Ovary (tissue), 9 donors: ENCODE measurements around the gene FOXQ1. TPM values are rescaled to one million over a fixed set of nuclear protein-coding genes. Genes with fewer than 3 reads are reported as not detected.
"Not testable (repeated sequence)": the region's sequence is repeated elsewhere in the genome, so short reads cannot be mapped to it uniquely, and the experiment has no call there.

Source experiments
- DNase-seq, 5 donors: peaks; one replicate each; pipeline ENCODE4 v3.0.0-alpha.2; 2019 to 2020
- H3K27ac ChIP-seq, 2 donors: fragments of 200-600 bp; one replicate each; pipeline versions ENCODE4 v1.5.1 to v1.8.0; 2019 to 2022
- H3K27me3 ChIP-seq: fragments of 200-600 bp; one replicate; pipeline ENCODE4 v1.8.0; 2022
- H3K36me3 ChIP-seq: fragments of 200-600 bp; sonication (generic); one replicate; pipeline ENCODE4 v1.5.1; 2019
- H3K4me1 ChIP-seq: one replicate; pipeline ENCODE4 v1.8.1; 2013; ENCODE audit warnings: mild to moderate bottlenecking, moderate library complexity; ENCODE audit not compliant: insufficient read depth
- H3K4me3 ChIP-seq: fragments of 200-600 bp; sonication (generic); one replicate; pipeline ENCODE4 v1.5.1; 2017
- H3K9me3 ChIP-seq, 2 donors: fragments of 200-600 bp in 1 of 2; sonication (generic) in 1 of 2; one replicate each; pipeline versions ENCODE4 v1.5.1 to v1.8.1; 2013 to 2019; ENCODE audit warnings: mild to moderate bottlenecking in 1 of 2, moderate library complexity in 1 of 2
- EP300 ChIP-seq: sonication (generic); formaldehyde crosslinking; IDR thresholded peaks from one replicate; pipeline ENCODE4 v1.6.1; 2017; ENCODE audit warnings: antibody characterized with exemption
- POLR2A ChIP-seq: fragments of 450-650 bp; IDR thresholded peaks from one replicate; pipeline ENCODE4 v1.6.1; 2017; ENCODE audit warnings: antibody characterized with exemption, mild to moderate bottlenecking, moderate library complexity
- WGBS, 3 donors: extraction: QIAGEN DNeasy Blood & Tissue Kit in 1 of 3; methylation state at CpG; one replicate each; pipeline versions ENCODE4 v1.1.5 to v1.1.7; 2013 to 2017; 5-methylcytosine and 5-hydroxymethylcytosine counted together
- intact Hi-C, 4 donors: fragments of 100-400 bp; cut with DNase I; formaldehyde crosslinking; loops; one replicate each; pipeline versions ENCODE4 v1.11.0 to v1.15.1; 2022 to 2023
- polyA plus RNA-seq, 2 donors: library from polyadenylated mRNA; stranded (reverse); fragments of 200-250 nt in 1 of 2; fragments of 350-450 nt in 1 of 2; fragmentation: Illumina TruSeq in 1 of 2; extraction: RNeasy Lipid Tissue Mini Kit (QIAGEN cat#74804) in 1 of 2; gene quantifications; one replicate each; pipeline ENCODE4 v1.2.3, GENCODE V29; 2013 to 2014
- total RNA-seq, 7 donors: library from RNA; depleted of rRNA in 2 of 7; stranded (reverse); fragments of >200 nt in 2 of 7; fragmentation: NEBNext Ultra II Directional in 3 of 7; extraction: Animal tissue kit (Norgen Biotek cat#: 25700) in 3 of 7; gene quantifications; one replicate each; pipeline versions ENCODE4 v1.1.0 to v1.2.4, GENCODE V29; 2016 to 2023
- TF ChIP-seq, protein P1 (sequence below), 3 donors: fragments of 450-650 bp in 2 of 3; fragments of 200-600 bp in 1 of 3; IDR thresholded peaks; one replicate each; pipeline versions ENCODE4 v1.5.1 to v1.8.0; 2016 to 2022; ENCODE audit warnings: antibody characterized with exemption in 3 of 3, mild to moderate bottlenecking in 1 of 3
- donor health status: DM: no; HTN: no; CAD: no; lungs with moderate emphysema.
- donor health status: DM: no; HTN: no; CAD: no.
- donor health status: Bipolar disorder and iron deficiency.
- donor health status: DM: yes; HTN: yes; CAD: no.
- donor health status: DM: no; HTN: no; CAD: no.
- donor health status: DM: yes; HTN: yes; CAD: no.

FOXQ1 gene
- total and polyA plus RNA-seq, 9 donors: 0.07 to 4.3 (median 0.77) TPM; not detected in 1

DNA sequence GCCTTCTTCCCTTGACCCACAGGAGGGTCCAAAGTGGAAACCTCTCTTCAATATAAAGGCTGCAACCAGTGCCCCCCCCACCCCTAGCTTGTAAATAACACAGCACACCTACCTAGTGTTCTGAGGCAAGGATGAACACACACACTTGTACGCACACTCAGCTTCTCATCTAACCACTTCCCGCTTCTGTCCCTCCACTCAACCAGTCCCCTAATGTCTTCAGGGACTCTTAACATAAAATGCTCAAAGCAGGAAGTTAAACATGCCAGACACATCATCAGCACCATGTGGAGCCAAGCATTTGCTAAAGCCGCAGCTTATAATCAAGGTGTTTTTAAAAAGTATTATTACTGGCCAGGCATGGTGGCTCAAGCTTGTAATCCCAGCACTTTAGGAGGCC lies 35.3 kb downstream of the FOXQ1 start:
- WGBS, 3 donors: 72 to 88% (median 75%) methylated on average over 3 of the region's 3 CpGs
- no peak for TF ChIP-seq EP300
- TF ChIP-seq POLR2A: no peak
- TF ChIP-seq, protein P1, sequence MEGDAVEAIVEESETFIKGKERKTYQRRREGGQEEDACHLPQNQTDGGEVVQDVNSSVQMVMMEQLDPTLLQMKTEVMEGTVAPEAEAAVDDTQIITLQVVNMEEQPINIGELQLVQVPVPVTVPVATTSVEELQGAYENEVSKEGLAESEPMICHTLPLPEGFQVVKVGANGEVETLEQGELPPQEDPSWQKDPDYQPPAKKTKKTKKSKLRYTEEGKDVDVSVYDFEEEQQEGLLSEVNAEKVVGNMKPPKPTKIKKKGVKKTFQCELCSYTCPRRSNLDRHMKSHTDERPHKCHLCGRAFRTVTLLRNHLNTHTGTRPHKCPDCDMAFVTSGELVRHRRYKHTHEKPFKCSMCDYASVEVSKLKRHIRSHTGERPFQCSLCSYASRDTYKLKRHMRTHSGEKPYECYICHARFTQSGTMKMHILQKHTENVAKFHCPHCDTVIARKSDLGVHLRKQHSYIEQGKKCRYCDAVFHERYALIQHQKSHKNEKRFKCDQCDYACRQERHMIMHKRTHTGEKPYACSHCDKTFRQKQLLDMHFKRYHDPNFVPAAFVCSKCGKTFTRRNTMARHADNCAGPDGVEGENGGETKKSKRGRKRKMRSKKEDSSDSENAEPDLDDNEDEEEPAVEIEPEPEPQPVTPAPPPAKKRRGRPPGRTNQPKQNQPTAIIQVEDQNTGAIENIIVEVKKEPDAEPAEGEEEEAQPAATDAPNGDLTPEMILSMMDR (IDR thresholded peaks at IDR 0.05): no peak
- H3K9me3 ChIP-seq: peaks cover 0 to 11% of the 10 kb centered on the region in 2 donors
- H3K4me3 ChIP-seq: no peak overlapping the region
- DNase-seq: no peak
- H3K27ac ChIP-seq: no peak overlapping the region
- H3K4me1 ChIP-seq: no peaks in the 10 kb centered on the region
- intact Hi-C loops: no loop called here
- no peaks in the 10 kb centered on the region for H3K27me3 ChIP-seq
- H3K36me3 ChIP-seq: no peaks in the 10 kb centered on the region

DNA sequence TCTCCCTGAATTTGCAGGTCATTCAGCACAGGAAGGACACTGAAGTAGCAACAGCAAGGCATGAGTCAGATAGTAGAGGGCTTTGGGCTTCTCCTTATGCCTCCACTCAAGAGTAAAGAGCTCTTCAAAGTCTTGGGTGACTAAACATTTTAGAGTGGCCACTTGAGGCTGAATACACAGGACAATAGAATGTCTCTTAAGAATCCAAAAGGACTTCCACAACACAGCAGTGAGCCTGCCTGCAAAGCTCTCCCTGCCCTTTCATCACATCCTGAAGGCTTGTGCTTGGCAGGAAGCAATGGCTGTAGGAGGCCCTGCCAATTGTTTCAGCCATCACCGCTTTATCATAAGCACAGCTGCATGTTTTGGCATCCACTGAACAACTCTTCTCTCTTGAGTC lies 36.8 kb downstream of the FOXQ1 start:
- Histone ChIP-seq H3K9me3 (peaks cover 0 to 11% of the 10 kb centered on the region in 2 donors), H3K36me3 (no peaks in the 10 kb centered on the region), H3K27me3 (no peaks in the 10 kb centered on the region), H3K27ac (no peak overlapping the region), H3K4me3 (no peak overlapping the region), H3K4me1 (no peaks in the 10 kb centered on the region)
- DNase-seq: no peak
- 9 to 18% (median 13%) methylated on average over 1 of the region's 1 CpG for WGBS, 3 donors
- TF ChIP-seq, protein P1 (IDR thresholded peaks at IDR 0.05): no peak
- TF ChIP-seq EP300 (no peak), POLR2A (no peak)
- intact Hi-C loops: no loop called here

DNA sequence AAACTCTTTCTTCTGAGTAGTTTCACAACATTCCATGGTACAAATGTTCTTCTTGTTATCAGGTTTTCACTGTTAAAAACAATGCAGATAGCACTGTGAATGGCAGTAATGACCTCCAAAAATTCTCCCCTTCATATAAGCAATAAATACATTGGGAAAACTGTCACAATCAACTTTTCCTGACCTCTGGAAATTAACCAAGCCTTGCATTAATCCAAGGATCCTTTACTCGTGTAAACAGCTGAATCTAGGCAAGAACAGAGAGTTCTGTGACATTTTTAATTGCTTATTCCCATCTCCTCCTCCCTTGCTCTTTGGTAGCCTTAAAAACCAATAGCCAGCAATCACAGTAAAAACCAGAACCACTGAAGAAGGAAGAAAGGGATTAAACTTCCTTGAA lies 37.8 kb downstream of the FOXQ1 start:
- H3K27ac ChIP-seq: no peak overlapping the region
- no peaks in the 10 kb centered on the region for H3K4me1 ChIP-seq
- no peaks in the 10 kb centered on the region for H3K27me3 ChIP-seq
- 4 to 13% (median 10%) methylated on average over 1 of the region's 1 CpG for WGBS, 3 donors
- H3K36me3 ChIP-seq: no peaks in the 10 kb centered on the region
- intact Hi-C loops: no loop called here
- TF ChIP-seq, protein P1 (IDR thresholded peaks at IDR 0.05): no peak
- TF ChIP-seq POLR2A (no peak), EP300 (no peak)
- no peak overlapping the region for H3K4me3 ChIP-seq
- no peak for DNase-seq
- peaks cover 0 to 11% of the 10 kb centered on the region in 2 donors for H3K9me3 ChIP-seq

DNA sequence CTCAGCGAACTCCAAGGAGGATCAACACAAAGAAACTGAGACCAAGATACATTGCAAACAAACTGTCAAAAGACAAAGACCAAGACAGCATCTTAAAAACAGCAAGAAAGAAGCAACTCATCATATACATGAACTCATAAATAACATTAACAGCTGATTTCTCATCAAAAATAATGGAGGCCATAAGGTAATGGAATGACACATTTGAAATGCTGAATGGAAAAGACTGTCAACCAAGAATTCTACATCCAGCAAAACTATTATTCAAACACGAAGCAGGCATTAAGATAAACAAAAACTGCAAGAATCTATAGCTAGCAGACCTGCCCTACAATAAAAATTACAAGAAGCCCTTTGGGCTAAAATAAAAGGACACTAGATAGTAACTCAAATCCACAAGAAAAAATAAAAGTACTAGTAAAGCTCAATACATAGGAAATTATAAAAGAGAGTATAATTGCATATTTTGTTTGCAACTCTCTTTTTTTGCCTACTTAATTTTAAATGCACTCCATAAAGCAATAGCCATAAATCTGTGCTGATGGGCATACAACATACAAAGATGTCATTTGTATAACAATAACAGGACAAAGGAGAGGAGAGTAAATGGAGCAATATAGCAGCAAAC lies 39.6 kb downstream of the FOXQ1 start:
- H3K27ac ChIP-seq: no peak overlapping the region
- no peaks in the 10 kb centered on the region for H3K4me1 ChIP-seq
- intact Hi-C loops: no loop called here
- no peak for DNase-seq
- TF ChIP-seq EP300 (no peak), POLR2A (no peak)
- TF ChIP-seq, protein P1 (IDR thresholded peaks at IDR 0.05): no peak
- WGBS, 3 donors: 73 to 84% (median 75%) methylated on average over 2 of the region's 2 CpGs
- H3K4me3 ChIP-seq: no peak overlapping the region
- H3K27me3 ChIP-seq: no peaks in the 10 kb centered on the region
- H3K36me3 ChIP-seq: no peaks in the 10 kb centered on the region
- peaks cover 0 to 8% of the 10 kb centered on the region in 2 donors for H3K9me3 ChIP-seq

DNA sequence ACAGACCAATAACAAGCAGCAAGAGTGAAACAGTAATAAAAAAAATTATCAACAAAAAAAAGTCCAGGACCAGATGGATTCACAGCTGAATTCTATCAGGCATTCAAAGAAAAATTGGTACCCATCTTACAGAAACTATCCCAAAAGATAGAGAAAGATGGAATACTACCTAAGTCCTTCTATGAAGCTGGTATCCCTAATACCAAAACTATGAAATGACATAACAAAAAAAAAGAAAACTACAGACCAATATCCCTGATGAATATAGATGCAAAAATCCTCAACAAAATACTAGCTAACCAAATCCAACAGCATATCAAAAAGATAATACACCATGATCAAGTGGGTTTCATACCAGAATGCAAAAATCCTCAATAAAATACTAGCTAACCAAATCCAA lies 43.2 kb downstream of the FOXQ1 start:
- H3K27me3 ChIP-seq, H3K4me1 ChIP-seq, H3K4me3 ChIP-seq, DNase-seq, intact Hi-C loops, H3K9me3 ChIP-seq, H3K27ac ChIP-seq, H3K36me3 ChIP-seq: not testable (repeated sequence)

DNA sequence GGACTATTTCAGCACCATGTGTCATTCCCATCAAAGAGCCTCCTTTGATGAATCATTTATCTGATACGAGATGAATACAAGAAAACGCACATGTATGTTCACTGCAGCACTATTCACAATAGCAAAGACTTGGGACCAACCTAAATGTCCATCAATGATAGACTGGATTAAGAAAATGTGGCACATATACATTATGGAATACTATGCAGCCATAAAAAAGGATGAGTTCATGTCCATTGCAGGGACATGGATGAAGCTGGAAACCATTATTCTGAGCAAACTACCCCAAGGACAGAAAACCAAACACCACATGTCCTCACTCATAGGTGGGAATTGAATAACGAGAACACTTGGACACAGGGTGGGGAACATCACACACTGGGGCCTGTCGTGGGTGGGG lies 49.8 kb downstream of the FOXQ1 start:
- H3K27ac ChIP-seq, H3K36me3 ChIP-seq, DNase-seq, H3K27me3 ChIP-seq, H3K9me3 ChIP-seq, H3K4me3 ChIP-seq, H3K4me1 ChIP-seq, intact Hi-C loops: not testable (repeated sequence)
- WGBS, 3 donors: 83 to 88% (median 85%) methylated on average over 4 of the region's 4 CpGs
